ENCODE results near the gene PAX2.
A peak's percentile ranks its signal among the peaks of the same experiment; 100 is the strongest.

Gene PAX2

GRCh38 chr10:100799881-100800280 is 54.5 kb downstream of the PAX2 start:
- DNase-seq: no peak

- DNase-seq: no peak
Observed at GRCh38 chr10:100800931-100801330, 55.5 kb downstream of the PAX2 start.

DNA sequence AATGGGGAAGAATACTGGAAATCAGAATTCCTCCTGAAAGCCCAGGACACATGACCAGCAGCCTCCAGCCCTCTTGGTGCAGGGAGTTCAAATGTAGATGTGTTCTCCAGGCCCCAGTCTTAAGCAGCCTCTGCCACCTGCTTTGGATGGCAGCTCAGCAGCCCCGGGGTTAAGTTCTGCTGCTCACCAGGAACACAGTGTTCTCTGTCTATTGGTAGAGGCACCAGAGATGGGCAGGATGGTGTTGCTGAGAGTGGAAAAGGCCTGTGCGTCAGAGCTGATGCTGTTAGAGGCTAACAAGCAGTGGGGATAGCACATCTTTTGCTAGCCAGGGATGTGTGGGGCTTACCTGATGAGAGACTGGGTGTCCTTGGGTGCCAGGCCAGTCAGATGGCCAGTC is 56.8 kb downstream of the PAX2 start:
- DNase-seq: no peak

DNA sequence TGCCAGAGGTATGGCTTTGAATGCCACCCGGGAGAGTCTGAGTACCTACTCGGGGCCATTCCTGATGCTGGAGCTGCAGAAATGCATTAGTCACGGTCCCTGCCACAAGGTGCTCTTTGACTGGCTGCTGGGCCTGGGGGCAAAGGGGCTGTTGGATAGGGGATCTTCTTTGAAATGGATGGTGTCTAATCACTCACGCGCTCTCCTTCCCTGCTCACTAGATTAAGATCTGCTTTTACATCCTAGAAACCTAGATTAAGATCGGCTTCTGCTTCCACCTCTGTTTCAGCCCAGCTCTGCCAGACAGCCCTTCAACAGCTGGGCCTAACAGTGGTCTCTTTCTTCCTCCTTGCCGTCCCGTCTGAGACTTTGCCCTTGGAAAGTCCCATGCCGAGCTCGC is 57.2 kb downstream of the PAX2 start:
- no peak for DNase-seq

DNA sequence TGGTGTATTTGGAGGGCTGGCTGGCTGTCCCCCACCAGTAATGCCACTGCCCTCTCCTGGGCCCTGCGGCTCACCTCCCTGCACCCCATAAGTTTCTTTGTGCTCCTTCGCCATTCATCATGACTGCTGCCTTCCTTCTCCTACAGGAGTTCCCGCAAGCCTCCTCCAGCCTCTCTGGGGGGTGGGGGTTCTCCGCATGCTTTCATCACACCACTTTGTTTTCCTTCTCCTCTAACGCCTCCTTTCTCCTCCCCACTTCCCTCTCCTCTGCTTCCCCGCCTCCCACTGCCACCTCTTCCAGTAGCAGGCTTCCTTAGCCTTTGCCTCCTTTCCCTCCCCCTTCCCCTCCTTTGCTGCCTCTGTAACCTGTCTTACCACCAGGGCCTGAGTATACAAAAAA is 58.1 kb downstream of the PAX2 start:
- no peak for DNase-seq

GRCh38 chr10:100803908-100804307 is 58.5 kb downstream of the PAX2 start:
- no peak for DNase-seq

DNA sequence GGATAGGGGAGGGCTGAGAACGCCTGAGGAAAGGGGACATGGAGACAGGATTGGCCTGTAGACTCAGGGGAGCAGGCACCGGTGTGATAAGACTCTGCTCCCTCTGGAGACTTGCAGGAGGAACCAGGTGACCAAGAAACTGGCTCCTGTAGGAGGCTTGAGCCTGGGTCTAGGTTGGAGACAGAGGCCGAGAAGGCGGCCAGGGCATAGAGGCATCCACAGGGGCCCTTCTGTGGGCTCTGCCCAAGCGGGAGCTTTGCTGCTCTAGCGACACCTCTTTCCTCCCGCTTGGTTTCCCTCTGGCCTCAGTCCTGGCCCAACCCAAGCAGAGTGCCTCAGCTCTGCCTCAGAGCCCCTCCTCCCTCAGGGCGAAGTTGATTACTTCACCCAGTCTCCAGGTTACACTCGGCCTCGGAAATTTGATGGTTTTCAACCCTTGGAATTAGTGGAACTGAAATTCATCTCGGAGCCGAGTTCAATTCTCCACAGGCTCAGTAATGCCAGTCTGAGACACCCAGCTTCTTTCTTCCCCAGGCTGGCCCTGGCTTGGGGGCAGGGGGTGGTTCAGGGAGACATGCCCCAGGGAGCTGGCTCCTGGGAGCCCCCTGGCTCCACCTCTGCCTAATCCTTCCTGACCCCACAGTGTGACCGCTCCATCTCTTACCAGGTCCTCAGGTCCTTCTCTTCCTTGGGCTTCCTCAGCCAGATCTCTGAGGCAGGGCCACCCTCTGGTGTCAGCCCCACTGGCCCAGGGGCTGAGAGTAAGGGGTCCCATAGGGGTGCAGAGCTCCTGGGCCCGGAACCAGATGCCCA is 60.4 kb downstream of the PAX2 start:
- no peak for DNase-seq

DNA sequence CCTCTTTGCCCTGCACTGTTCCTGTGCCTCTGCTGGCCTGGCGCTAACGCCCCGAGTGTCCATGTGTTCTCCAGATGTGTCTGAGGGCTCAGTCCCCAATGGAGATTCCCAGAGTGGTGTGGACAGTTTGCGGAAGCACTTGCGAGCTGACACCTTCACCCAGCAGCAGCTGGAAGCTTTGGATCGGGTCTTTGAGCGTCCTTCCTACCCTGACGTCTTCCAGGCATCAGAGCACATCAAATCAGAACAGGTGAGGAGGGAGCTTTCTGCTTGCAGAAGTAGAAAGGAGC is 60.9 kb downstream of the PAX2 start:
- no peak for DNase-seq

GRCh38 chr10:100807241-100807951 is 62.0 kb downstream of the PAX2 start:
- DNase-seq: no peak

GRCh38 chr10:100808876-100809275 is 63.5 kb downstream of the PAX2 start:
- peak; percentile 43 for DNase-seq

DNA sequence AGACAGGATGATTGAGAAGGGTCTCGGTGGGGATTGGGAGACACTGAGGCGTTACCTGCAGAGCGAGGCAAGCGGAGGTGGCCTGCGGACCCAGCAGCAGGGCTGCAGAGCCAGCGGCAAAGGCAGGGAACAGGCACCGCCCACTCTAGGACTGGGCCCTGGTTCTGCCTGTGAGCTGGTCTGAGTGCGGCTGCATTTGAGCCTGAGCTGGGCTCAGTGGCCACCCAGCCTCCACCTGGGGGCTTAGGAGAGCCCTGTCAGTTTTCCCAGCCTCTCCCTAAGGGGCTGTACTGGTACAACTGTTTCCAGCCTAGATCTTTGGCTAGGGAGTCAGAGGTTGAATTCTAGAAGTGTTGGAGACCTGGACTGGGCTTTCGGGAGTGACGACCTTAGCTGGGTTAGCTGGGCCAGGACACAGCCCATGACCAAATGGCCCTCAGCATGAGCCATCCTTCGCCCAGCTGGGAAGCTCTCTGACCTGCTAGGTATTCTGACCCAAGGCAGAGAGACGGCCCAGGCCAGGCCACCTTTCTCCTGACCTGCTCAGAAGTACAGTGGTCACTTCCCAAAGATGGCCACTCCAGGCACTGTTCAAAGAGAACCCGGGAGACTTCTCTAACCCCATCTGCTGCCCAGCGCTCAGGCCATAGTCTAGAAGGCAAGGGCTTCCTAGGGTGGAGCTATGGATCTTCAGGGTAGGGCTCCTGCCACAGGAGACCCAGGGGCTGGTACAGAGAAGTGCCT is 64.9 kb downstream of the PAX2 start:
- DNase-seq: peak; percentile 52

GRCh38 chr10:100810835-100811116 is 65.4 kb downstream of the PAX2 start:
- DNase-seq: no peak

- peak; percentile 2 for DNase-seq
Observed at GRCh38 chr10:100811261-100811660, 65.9 kb downstream of the PAX2 start.

DNA sequence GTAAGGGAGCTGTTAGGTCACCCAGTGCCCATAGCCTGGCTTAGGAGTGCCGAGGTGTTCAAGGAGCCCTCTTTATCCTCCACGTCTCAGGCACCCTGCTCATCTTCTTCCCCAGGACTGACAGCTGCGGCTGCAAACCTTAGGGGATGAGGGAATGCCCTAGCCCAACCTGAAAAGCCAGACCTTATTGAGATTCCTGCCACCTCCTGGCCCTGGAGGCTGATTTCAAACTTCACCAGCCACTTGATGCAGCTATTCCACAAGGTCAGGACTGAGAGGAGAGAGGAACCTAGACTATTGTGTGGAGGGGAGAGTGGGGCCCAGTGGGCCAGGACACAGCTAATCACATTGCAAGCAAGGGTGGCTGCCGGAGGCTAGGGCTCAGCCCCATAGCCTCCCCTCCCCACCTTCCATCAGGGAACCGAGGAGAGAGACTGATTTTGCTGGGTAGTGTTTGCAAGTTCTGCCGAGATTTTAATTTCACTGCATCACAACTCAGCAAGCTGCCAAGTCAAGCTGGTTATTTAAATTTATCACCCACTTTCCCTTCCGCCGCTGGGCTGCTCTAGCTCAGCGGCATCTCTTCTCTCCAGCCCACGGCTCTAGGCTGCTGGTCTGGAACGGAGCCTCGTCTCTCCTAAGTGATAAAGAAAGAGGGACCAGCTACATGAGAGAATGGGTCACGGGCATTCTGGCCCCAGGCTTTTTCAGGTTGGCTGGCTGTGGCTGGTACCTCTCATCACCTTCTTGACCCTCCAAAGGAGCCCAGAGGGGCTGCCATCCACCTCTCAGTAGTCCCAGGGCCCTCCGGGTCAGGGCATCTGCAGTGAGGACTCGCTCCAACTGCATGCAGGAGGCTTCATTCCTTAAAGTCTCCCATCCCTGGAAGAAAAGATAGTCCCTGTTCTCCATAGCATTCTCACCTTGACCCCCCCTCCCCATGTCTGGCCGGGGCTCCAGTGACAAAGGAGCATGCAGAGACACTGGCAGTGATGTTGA is 66.7 kb downstream of the PAX2 start:
- peak; percentile 31 for DNase-seq

- DNase-seq: peak; percentile 22
Observed at GRCh38 chr10:100812978-100813377, 67.6 kb downstream of the PAX2 start.

DNA sequence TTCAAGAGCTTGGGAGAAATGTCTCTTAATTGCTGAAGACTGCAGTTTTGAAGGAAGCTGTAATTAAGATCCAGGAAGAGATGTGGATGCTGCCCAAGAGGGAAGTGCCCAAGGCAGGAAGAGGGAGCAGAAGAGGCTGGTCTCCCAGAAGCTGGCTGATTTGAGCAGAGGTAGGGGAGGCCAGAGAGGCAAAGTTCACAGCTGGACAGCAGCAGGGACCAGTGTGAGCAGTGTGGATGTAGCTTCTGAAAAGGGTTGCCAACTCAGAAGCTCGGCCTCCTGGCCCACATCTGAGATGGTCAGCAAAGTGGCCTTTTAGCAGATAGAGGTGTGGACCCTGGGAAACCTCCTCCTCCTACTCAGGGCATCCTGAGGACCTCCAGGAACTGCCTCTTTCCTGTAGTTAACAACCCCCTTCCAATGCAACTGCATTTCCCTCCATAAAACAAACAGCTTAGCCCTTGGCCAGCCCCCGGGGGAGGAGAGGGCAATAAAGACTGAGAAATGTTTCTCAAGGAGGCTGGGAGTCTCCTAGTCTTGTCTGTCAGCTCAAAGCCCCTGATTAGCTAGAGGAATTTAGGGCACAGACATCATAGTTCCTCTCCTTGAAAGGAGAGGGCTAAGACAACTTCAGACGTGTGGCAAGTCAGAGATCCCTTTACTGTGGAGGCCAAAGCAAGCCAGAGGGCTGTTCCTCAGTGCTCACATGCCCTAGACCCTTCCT is 69.5 kb downstream of the PAX2 start:
- DNase-seq: peak; percentile 36

- peak; percentile 24 for DNase-seq
Observed at GRCh38 chr10:100816671-100817070, 71.3 kb downstream of the PAX2 start.

DNA sequence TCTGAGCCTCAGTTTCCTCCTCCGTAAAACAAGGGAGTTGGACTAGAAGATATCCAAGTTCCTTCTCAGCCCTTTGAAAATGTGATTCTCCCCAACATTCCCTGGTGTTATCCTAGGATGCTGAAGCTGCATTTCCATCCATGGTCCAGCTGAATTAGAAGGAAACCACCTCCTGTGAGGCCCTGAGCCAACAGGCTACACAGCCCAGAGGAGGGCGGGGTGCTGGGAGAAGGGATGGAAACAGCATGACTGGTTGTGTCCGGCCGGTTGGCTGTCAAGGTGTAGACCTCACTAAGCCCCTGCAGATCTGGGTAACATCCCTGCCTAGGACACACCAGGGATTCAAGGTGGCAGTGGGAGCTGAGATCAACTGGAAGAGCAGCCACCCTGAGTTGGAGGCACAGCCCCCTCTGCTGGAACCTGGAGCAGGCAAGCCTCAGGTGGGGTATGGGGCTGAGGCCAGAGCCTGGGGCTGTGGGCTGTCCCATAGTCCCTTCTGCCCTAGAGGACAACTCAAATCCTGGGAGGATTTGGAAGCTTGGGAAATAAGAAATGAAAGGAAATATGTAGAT is 72.0 kb downstream of the PAX2 start:
- DNase-seq: peak; percentile 52

GRCh38 chr10:100819424-100819823 is 74.0 kb downstream of the PAX2 start:
- no peak for DNase-seq

DNA sequence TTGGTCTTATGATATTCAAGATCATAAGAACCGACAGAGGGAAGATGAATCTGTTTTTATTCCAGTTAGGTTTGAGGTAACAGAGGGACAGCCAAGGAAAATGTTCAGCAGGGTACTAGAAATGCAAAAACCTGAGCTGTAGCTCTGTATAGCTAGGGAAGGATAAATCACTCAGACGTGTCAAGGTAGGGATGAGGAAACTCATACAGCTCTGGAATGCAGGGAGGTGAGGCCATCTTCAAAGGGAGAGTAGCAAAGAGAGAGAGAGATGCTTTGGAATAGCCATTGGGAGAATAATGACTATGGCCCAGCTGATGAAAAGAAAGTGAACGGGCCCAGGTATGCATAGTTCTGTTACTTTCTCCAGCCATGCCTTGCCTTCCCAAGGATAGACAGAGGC is 77.8 kb downstream of the PAX2 start:
- peak; percentile 5 for DNase-seq

GRCh38 chr10:100824886-100825285 is 79.5 kb downstream of the PAX2 start:
- no peak for DNase-seq

GRCh38 chr10:100825325-100825875 is 80.0 kb downstream of the PAX2 start:
- DNase-seq: no peak
